ENCODE measurements around the gene OXSR1. TPM values are rescaled to one million over a fixed set of nuclear protein-coding genes. Genes with fewer than 3 reads are reported as not detected.

Gene OXSR1
- total RNA-seq, 4 donors from 2014 or later, result 17.3 to 49.7 (median 28.7) TPM

- no peak for DNase-seq
- peaks cover 0 to 31% (median 0%) of the 10 kb centered on the region in 3 donors for H3K36me3 ChIP-seq
- no peak for TF ChIP-seq POLR2A (IDR thresholded peaks at IDR 0.05)
- TF ChIP-seq CTCF (IDR thresholded peaks at IDR 0.05), result no peak
- no peak overlapping the region for H3K27ac ChIP-seq
- H3K4me1 ChIP-seq, result no peaks in the 10 kb centered on the region
- H3K4me3 ChIP-seq, result no peak overlapping the region
- H3K27me3 ChIP-seq, result no peaks in the 10 kb centered on the region
- H3K9me3 ChIP-seq, result no peaks in the 10 kb centered on the region
These were observed 54.4 kb downstream of the OXSR1 start for GRCh38 chr3:38219609-38220197.

- peaks cover 0 to 41% (median 0%) of the 10 kb centered on the region in 3 donors for H3K36me3 ChIP-seq
- H3K9me3 ChIP-seq, result no peaks in the 10 kb centered on the region
- H3K27me3 ChIP-seq, result no peaks in the 10 kb centered on the region
- no peak for TF ChIP-seq POLR2A (IDR thresholded peaks at IDR 0.05)
- TF ChIP-seq CTCF (IDR thresholded peaks at IDR 0.05), result no peak
- no peak overlapping the region for H3K27ac ChIP-seq
- no peaks in the 10 kb centered on the region for H3K4me1 ChIP-seq
- H3K4me3 ChIP-seq, result no peak overlapping the region
- no peak for DNase-seq
These were observed 55.7 kb downstream of the OXSR1 start for GRCh38 chr3:38221005-38221404.

- TF ChIP-seq CTCF (IDR thresholded peaks at IDR 0.05) (no peak), POLR2A (IDR thresholded peaks at IDR 0.05) (no peak)
- Histone ChIP-seq H3K27ac (no peak overlapping the region), H3K36me3 (peaks cover 0 to 40% (median 0%) of the 10 kb centered on the region in 3 donors), H3K9me3 (no peaks in the 10 kb centered on the region), H3K4me3 (no peak overlapping the region), H3K4me1 (no peaks in the 10 kb centered on the region), H3K27me3 (no peaks in the 10 kb centered on the region)
- DNase-seq, result no peak
These were observed 56.8 kb downstream of the OXSR1 start for GRCh38 chr3:38222032-38222634.

- no peaks in the 10 kb centered on the region for H3K4me1 ChIP-seq
- H3K4me3 ChIP-seq, result no peak overlapping the region
- peaks cover 0 to 44% (median 0%) of the 10 kb centered on the region in 3 donors for H3K36me3 ChIP-seq
- no peaks in the 10 kb centered on the region for H3K9me3 ChIP-seq
- no peaks in the 10 kb centered on the region for H3K27me3 ChIP-seq
- no peak overlapping the region for H3K27ac ChIP-seq
- no peak for TF ChIP-seq POLR2A (IDR thresholded peaks at IDR 0.05)
- no peak for TF ChIP-seq CTCF (IDR thresholded peaks at IDR 0.05)
- no peak for DNase-seq
These were observed 59.0 kb downstream of the OXSR1 start for GRCh38 chr3:38224357-38224756.

- no peak for DNase-seq
- no peaks in the 10 kb centered on the region for H3K9me3 ChIP-seq
- no peaks in the 10 kb centered on the region for H3K27me3 ChIP-seq
- no peaks in the 10 kb centered on the region for H3K4me1 ChIP-seq
- H3K4me3 ChIP-seq, result no peak overlapping the region
- TF ChIP-seq CTCF (IDR thresholded peaks at IDR 0.05) (no peak), POLR2A (IDR thresholded peaks at IDR 0.05) (no peak)
- no peak overlapping the region for H3K27ac ChIP-seq
- H3K36me3 ChIP-seq, result peaks cover 0 to 63% (median 0%) of the 10 kb centered on the region in 3 donors
These were observed 60.9 kb downstream of the OXSR1 start for GRCh38 chr3:38226273-38226672.

All from Peyer's patch (tissue), 4 donors.